ENCODE results near the gene KCNH4.

GRCh38 chr17:42124256-42124655 lies 56.7 kb downstream of the KCNH4 start:
- TF ChIP-seq POLR2AphosphoS5 (IDR thresholded peaks at IDR 0.05; ENCODE audit: low read depth, low read length) (no peak), POLR2A (IDR thresholded peaks at IDR 0.05; ENCODE audit: low read depth, low read length) (no peak)

Data from GM12891 (cell line).